BE2C (cell line): ENCODE data around the gene DMTF1.

Experiments used
- DNase-seq: peaks from one replicate; pipeline ENCODE4 v3.0.0-alpha.2; 2020
- H3K27me3 ChIP-seq: fragments of 250-450 bp; sonication (Bioruptor Pico); 2 replicates; pipeline ENCODE4 v1.5.1; 2020; ENCODE audit warnings: mild to moderate bottlenecking
- H3K36me3 ChIP-seq: fragments of 250-450 bp; sonication (Bioruptor Pico); 2 replicates; pipeline ENCODE4 v1.5.1; 2020; ENCODE audit warnings: mild to moderate bottlenecking
- H3K4me1 ChIP-seq: fragments of 250-450 bp; sonication (Bioruptor Pico); 2 replicates; pipeline ENCODE4 v1.5.1; 2020
- H3K4me3 ChIP-seq: 2 replicates; pipeline ENCODE4 v1.5.1; 2011; ENCODE audit warnings: low read depth, low read length
- H3K9me3 ChIP-seq: fragments of 250-450 bp; sonication (Bioruptor Pico); 2 replicates; pipeline ENCODE4 v1.5.1; 2020
- CTCF ChIP-seq: IDR thresholded peaks from 2 replicates; pipeline ENCODE4 v1.5.1; 2012; ENCODE audit warnings: mild to moderate bottlenecking, low read depth, low read length

The DMTF1 gene

DNA sequence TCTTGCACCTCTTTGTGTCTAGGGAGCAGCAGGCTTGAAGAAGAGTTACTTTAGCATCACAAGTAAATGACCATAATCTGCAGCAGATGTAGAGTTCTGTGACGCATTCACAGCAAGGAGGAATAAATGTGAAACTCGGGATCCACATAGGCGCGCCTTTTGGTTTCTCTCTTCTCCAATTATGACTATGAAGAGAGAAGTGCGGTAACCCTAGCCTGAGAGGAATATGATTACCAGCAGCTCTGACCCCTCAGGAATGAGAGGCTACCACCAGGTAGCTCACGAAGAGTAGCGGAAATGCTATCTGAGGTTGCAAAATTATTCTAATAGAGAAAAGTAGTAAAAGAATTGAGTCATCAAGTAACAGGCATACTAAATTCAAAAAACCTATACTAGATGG is 25.2 kb upstream of the DMTF1 start:
- TF ChIP-seq CTCF: no peak
- no peaks in the 10 kb centered on the region for H3K36me3 ChIP-seq
- no peaks in the 10 kb centered on the region for H3K4me1 ChIP-seq
- H3K9me3 ChIP-seq: no peaks in the 10 kb centered on the region
- DNase-seq: no peak
- H3K27me3 ChIP-seq: peaks cover 6% of the 10 kb centered on the region; the same call in 1 of the 2 replicates
- H3K4me3 ChIP-seq: no peak overlapping the region

GRCh38 chr7:87128861-87129267 is 23.4 kb upstream of the DMTF1 start:
- Histone ChIP-seq H3K36me3 (no peaks in the 10 kb centered on the region), H3K27me3 (peaks cover 6% of the 10 kb centered on the region; the same call in 1 of the 2 replicates), H3K9me3 (no peaks in the 10 kb centered on the region), H3K4me1 (no peaks in the 10 kb centered on the region), H3K4me3 (no peak overlapping the region)
- DNase-seq: no peak
- no peak for TF ChIP-seq CTCF

DNA sequence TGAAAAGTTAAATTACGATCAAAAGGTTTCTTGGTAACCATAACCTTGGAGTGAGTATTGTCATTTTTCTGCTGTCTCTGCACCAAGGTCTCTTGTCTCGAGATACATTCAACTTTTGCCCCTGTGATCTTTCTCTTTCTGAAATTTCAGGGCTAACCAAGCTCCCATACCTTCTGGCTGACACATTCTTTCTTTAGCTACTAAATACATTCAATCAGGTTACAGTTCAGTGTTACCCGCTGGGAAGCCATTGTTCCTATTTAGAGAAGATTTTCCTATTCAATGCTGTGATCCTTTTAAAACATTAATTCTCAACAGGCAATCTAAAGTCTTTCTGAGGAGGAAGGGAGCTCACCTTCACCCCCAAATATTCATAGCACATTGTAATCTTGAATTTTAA is 22.9 kb upstream of the DMTF1 start:
- no peaks in the 10 kb centered on the region for H3K9me3 ChIP-seq
- H3K4me1 ChIP-seq: no peaks in the 10 kb centered on the region
- H3K27me3 ChIP-seq: peaks cover 6% of the 10 kb centered on the region; the same call in 1 of the 2 replicates
- DNase-seq: no peak
- H3K4me3 ChIP-seq: no peak overlapping the region
- H3K36me3 ChIP-seq: no peaks in the 10 kb centered on the region
- no peak for TF ChIP-seq CTCF

DNA sequence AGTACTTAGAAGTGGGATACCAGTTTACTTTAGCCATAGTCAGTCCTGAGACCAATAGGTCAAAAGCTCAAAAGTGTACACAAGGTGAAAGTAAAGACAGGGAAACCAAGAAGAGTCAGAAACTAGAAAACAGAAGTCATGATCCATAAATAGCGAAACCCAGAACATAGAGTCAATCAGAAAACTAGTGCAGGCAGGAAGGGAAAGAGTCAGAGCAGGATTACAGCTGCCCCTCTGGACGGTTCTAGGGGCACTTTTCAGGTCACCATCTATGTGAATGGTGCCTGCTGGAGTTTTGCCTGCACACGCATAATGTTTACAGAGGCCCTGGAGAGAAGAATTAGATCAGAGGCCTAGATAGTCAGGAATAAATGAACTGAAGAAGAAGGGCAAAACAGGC is 22.4 kb upstream of the DMTF1 start:
- no peaks in the 10 kb centered on the region for H3K4me1 ChIP-seq
- H3K36me3 ChIP-seq: no peaks in the 10 kb centered on the region
- peaks cover 6% of the 10 kb centered on the region; the same call in 1 of the 2 replicates for H3K27me3 ChIP-seq
- H3K4me3 ChIP-seq: no peak overlapping the region
- H3K9me3 ChIP-seq: no peaks in the 10 kb centered on the region
- no peak for DNase-seq
- TF ChIP-seq CTCF: no peak

- H3K36me3 ChIP-seq: no peaks in the 10 kb centered on the region
- H3K4me3 ChIP-seq: no peak overlapping the region
- no peaks in the 10 kb centered on the region for H3K4me1 ChIP-seq
- no peaks in the 10 kb centered on the region for H3K9me3 ChIP-seq
- peaks cover 3% of the 10 kb centered on the region; the same call in 1 of the 2 replicates for H3K27me3 ChIP-seq
- DNase-seq: no peak
- TF ChIP-seq CTCF: no peak
Observed at GRCh38 chr7:87131771-87132170, 20.5 kb upstream of the DMTF1 start.

DNA sequence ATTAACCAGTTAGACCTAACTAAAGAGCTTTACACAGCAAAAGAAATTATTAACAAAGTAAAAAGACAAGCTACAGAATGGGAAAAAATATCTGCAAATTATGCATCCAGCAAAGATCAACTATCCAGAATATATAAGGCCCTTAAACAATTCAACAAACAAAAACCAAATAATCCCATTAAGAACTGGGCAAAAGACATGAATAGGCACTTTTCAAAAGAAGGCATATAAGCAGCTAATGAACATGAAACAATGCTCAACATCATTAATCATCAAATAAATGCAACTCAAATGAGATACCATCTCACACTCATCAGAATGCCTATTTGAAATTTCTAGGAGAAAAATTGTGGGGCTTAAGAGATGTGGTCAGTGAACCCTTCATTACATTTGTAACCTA is 15.0 kb upstream of the DMTF1 start:
- Histone ChIP-seq H3K36me3 (no peaks in the 10 kb centered on the region), H3K27me3 (no peaks in the 10 kb centered on the region), H3K4me1 (no peaks in the 10 kb centered on the region), H3K9me3 (no peaks in the 10 kb centered on the region), H3K4me3 (no peak overlapping the region)
- TF ChIP-seq CTCF: no peak
- DNase-seq: no peak
